HCT116 (cell line): ENCODE data around the gene TMEM117. TPM values are rescaled to one million over a fixed set of nuclear protein-coding genes. Genes with fewer than 3 reads are reported as not detected.

Source experiments
- ATAC-seq: fragments of 200-7000 bp; cut with Tn5 transposase; 2 replicates; pipeline ENCODE4 v1.9.1; 2020; ENCODE audit warnings: mild to moderate bottlenecking, moderate library complexity
- BruUV-seq: library from RNA; stranded (reverse); fragments of 400-500 nt; replicated peaks from 2 replicates; lab custom pipeline; 2021; lab: Mats Ljungman, UMichigan
- CTCF ChIA-PET: fragments of 300-600 bp; sonication (Branson Sonifier 250); formaldehyde crosslinking; loops from one replicate; lab custom pipeline; 2021; ENCODE audit warnings: antibody characterized with exemption; lab: Charles Lee
- POLR2A ChIA-PET: fragments of 300-600, 350-600 bp; sonication (Branson Sonifier 250); formaldehyde crosslinking; loops from one replicate; lab custom pipeline; 2021; ENCODE audit warnings: antibody characterized with exemption; lab: Charles Lee
- RAD21 ChIA-PET, 2 experiments: fragments of 300-600 bp; sonication (Branson Sonifier 250); formaldehyde crosslinking; loops; one replicate each; lab custom pipeline; 2023; ENCODE audit warnings: low total read pairs in 2 of 2; ENCODE audit not compliant: uncharacterized antibody in 2 of 2, unreplicated experiment in 2 of 2, low non-redundant PET in 1 of 2; lab: Charles Lee
- DNase-seq: peaks from one replicate; pipeline ENCODE4 v3.0.0-alpha.2; 2010; ENCODE audit warnings: low read depth, low spot score
- H2AFZ ChIP-seq: fragments of 200-600 bp; shearing (Covaris generic), sonication (generic); 2 replicates; pipeline ENCODE4 v1.6.1; 2017; ENCODE audit warnings: low read depth, mixed run types, mixed read lengths, antibody characterized with exemption, low read length; ENCODE audit not compliant: poor library complexity, severe bottlenecking
- H3K27ac ChIP-seq: 2 replicates; pipeline ENCODE4 v1.5.1; 2012; ENCODE audit warnings: low read depth, low read length
- H3K27me3 ChIP-seq: fragments of 200-600 bp; sonication (generic); 2 replicates; pipeline ENCODE4 v1.6.1; 2016; ENCODE audit warnings: mixed run types, low read length, mixed read lengths; ENCODE audit not compliant: insufficient read depth
- H3K36me3 ChIP-seq, 2 experiments: fragments of 200-500 bp in 1 of 2; fragments of 200-600 bp in 1 of 2; sonication (Bioruptor generic) in 1 of 2; sonication (generic) in 1 of 2; 2 replicates each; pipeline versions ENCODE4 v1.5.1 to v1.6.1; 2014 to 2016; ENCODE audit warnings: low read length in 2 of 2, inconsistent platforms in 1 of 2, mixed read lengths in 1 of 2, mixed run types in 1 of 2; ENCODE audit not compliant: insufficient read depth in 2 of 2, control insufficient read depth in 1 of 2
- H3K4me1 ChIP-seq, 2 experiments: fragments of 200-600 bp in 1 of 2; sonication (generic) in 1 of 2; 2 replicates each; pipeline versions ENCODE4 v1.5.1 to v1.6.1; 2012 to 2017; ENCODE audit warnings: low read length in 2 of 2, inconsistent platforms in 1 of 2, mild to moderate bottlenecking in 1 of 2, mixed read lengths in 1 of 2, mixed run types in 1 of 2, moderate library complexity in 1 of 2; ENCODE audit not compliant: insufficient read depth in 2 of 2, control insufficient read depth in 1 of 2
- H3K4me2 ChIP-seq: fragments of 200-600 bp; sonication (generic); 2 replicates; pipeline ENCODE4 v1.6.1; 2017; ENCODE audit warnings: mixed run types, low read length, mixed read lengths
- H3K4me3 ChIP-seq, 2 experiments: fragments of 200-600 bp in 1 of 2; sonication (generic) in 1 of 2; replicated peaks in 1 of 2; 2 replicates each; pipeline ENCODE4 v1.5.1; 2011 to 2016; ENCODE audit warnings: low read length in 2 of 2, control low read depth in 1 of 2, low read depth in 1 of 2, mild to moderate bottlenecking in 1 of 2, mixed read lengths in 1 of 2, mixed run types in 1 of 2
- H3K79me2 ChIP-seq: fragments of 200-600 bp; sonication (generic); 2 replicates; pipeline ENCODE4 v1.6.1; 2017; ENCODE audit warnings: mild to moderate bottlenecking, mixed run types, low read length, moderate library complexity, mixed read lengths; ENCODE audit not compliant: insufficient read depth
- H3K9ac ChIP-seq: fragments of 200-600 bp; sonication (generic); 2 replicates; pipeline ENCODE4 v1.6.1; 2016; ENCODE audit warnings: low read length, mixed read lengths
- H3K9me2 ChIP-seq: fragments of 200-600 bp; sonication (generic), shearing (Covaris generic); 2 replicates; pipeline ENCODE4 v1.6.1; 2017; ENCODE audit warnings: mixed run types, mild to moderate bottlenecking, moderate library complexity; ENCODE audit not compliant: insufficient read depth
- H3K9me3 ChIP-seq, 2 experiments: fragments of 200-500 bp in 1 of 2; fragments of 200-600 bp in 1 of 2; sonication (Bioruptor generic) in 1 of 2; sonication (generic) in 1 of 2; 2 replicates each; pipeline ENCODE4 v1.6.1; 2014 to 2017; ENCODE audit warnings: low read length in 2 of 2, mixed read lengths in 2 of 2, inconsistent platforms in 1 of 2, low read depth in 1 of 2, mild to moderate bottlenecking in 1 of 2, mixed run types in 1 of 2, moderate library complexity in 1 of 2; ENCODE audit not compliant: control insufficient read depth in 1 of 2, insufficient read depth in 1 of 2
- H4K20me1 ChIP-seq: fragments of 200-600 bp; sonication (generic), shearing (Covaris generic); 2 replicates; pipeline ENCODE4 v1.6.1; 2017; ENCODE audit warnings: mixed run types, mild to moderate bottlenecking, moderate library complexity; ENCODE audit not compliant: insufficient read depth
- CBX3 ChIP-seq: IDR thresholded peaks from 2 replicates; pipeline ENCODE4 v1.6.1; 2012; ENCODE audit warnings: low read depth
- EGR1 ChIP-seq: IDR thresholded peaks from 2 replicates; pipeline ENCODE4 v1.6.1; 2012; ENCODE audit warnings: low read depth
- ELF1 ChIP-seq: IDR thresholded peaks from 2 replicates; pipeline ENCODE4 v1.6.1; 2012; ENCODE audit warnings: low read depth, borderline replicate concordance
- EZH2 ChIP-seq: fragments of 200-600 bp; sonication (generic); IDR thresholded peaks from 2 replicates; pipeline ENCODE4 v1.6.1; 2017; ENCODE audit warnings: antibody characterized with exemption, mixed run types
- EZH2phosphoT487 ChIP-seq: fragments of 200-600 bp; IDR thresholded peaks from 2 replicates; pipeline ENCODE4 v1.6.1; 2018; ENCODE audit warnings: antibody characterized with exemption, borderline replicate concordance
- FOSL1 ChIP-seq: IDR thresholded peaks from 2 replicates; pipeline ENCODE4 v1.6.1; 2012; ENCODE audit warnings: low read depth
- JUND ChIP-seq: IDR thresholded peaks from 2 replicates; pipeline ENCODE4 v1.6.1; 2012
- POLR2A ChIP-seq: IDR thresholded peaks from 2 replicates; pipeline ENCODE4 v1.7.0; 2011; ENCODE audit warnings: borderline replicate concordance; ENCODE audit not compliant: insufficient read depth, insufficient read length; ENCODE audit errors: extremely low read depth
- RAD21 ChIP-seq: IDR thresholded peaks from 2 replicates; pipeline ENCODE4 v1.6.1; 2012; ENCODE audit warnings: low read depth, mild to moderate bottlenecking
- SIN3A ChIP-seq: IDR thresholded peaks from 2 replicates; pipeline ENCODE4 v1.6.1; 2012; ENCODE audit warnings: low read depth
- SRF ChIP-seq: IDR thresholded peaks from 2 replicates; pipeline ENCODE4 v1.6.1; 2012; ENCODE audit warnings: low read depth
- TCF7L2 ChIP-seq: IDR thresholded peaks from 2 replicates; pipeline ENCODE4 v1.7.0; 2011; ENCODE audit warnings: borderline replicate concordance, inconsistent platforms; ENCODE audit not compliant: insufficient read depth, insufficient read length; ENCODE audit errors: extremely low read depth
- YY1 ChIP-seq: IDR thresholded peaks from 2 replicates; pipeline ENCODE4 v1.6.1; 2011; ENCODE audit warnings: low read length, low read depth, moderate library complexity, mild to moderate bottlenecking; ENCODE audit not compliant: insufficient replicate concordance; ENCODE audit errors: extremely low read depth
- ZFX ChIP-seq: fragments of 450-650 bp; IDR thresholded peaks from 2 replicates; pipeline ENCODE4 v1.6.1; 2017
- ZNF274 ChIP-seq: fragments of 200-500 bp; sonication (Bioruptor generic); IDR thresholded peaks from 2 replicates; pipeline ENCODE4 v1.6.1; 2014; ENCODE audit warnings: mild to moderate bottlenecking, low read depth, low read length, inconsistent platforms
- intact Hi-C: fragments of 100-400 bp; cut with micrococcal nuclease; formaldehyde crosslinking; loops from 2 replicates; pipeline ENCODE4 v1.10.0; 2022
- total RNA-seq: library from RNA; stranded (reverse); gene quantifications from one replicate; pipeline ENCODE4 v1.2.1, GENCODE V29; 2021; ENCODE audit not compliant: unreplicated experiment
- TF ChIP-seq, protein P1 (sequence below): IDR thresholded peaks from 2 replicates; pipeline ENCODE4 v1.6.1; 2011; ENCODE audit warnings: mild to moderate bottlenecking, low read length, moderate library complexity; ENCODE audit not compliant: insufficient replicate concordance; ENCODE audit errors: extremely low read depth
- TF ChIP-seq, protein P2 (sequence below), 3 experiments: fragments of 200-600 bp in 1 of 3; sonication (generic) in 1 of 3; IDR thresholded peaks in 2 of 3; conservative IDR thresholded peaks in 1 of 3; 2 replicates each; pipeline ENCODE4 v1.5.1; 2012 to 2017; ENCODE audit warnings: low read depth in 2 of 3, low read length in 2 of 3, antibody characterized with exemption in 1 of 3, borderline replicate concordance in 1 of 3, control low read depth in 1 of 3, mild to moderate bottlenecking in 1 of 3, mixed read lengths in 1 of 3, mixed run types in 1 of 3, moderate library complexity in 1 of 3; ENCODE audit not compliant: insufficient read depth in 1 of 3
- TF ChIP-seq, protein P3 (sequence below): IDR thresholded peaks from 2 replicates; pipeline ENCODE4 v1.6.1; 2012
- TF ChIP-seq, protein P4 (sequence below): IDR thresholded peaks from 2 replicates; pipeline ENCODE4 v1.6.1; 2012; ENCODE audit warnings: low read depth

Gene TMEM117
- total RNA-seq, 1 experiment from 2014 or later, result 3.6 TPM

DNA sequence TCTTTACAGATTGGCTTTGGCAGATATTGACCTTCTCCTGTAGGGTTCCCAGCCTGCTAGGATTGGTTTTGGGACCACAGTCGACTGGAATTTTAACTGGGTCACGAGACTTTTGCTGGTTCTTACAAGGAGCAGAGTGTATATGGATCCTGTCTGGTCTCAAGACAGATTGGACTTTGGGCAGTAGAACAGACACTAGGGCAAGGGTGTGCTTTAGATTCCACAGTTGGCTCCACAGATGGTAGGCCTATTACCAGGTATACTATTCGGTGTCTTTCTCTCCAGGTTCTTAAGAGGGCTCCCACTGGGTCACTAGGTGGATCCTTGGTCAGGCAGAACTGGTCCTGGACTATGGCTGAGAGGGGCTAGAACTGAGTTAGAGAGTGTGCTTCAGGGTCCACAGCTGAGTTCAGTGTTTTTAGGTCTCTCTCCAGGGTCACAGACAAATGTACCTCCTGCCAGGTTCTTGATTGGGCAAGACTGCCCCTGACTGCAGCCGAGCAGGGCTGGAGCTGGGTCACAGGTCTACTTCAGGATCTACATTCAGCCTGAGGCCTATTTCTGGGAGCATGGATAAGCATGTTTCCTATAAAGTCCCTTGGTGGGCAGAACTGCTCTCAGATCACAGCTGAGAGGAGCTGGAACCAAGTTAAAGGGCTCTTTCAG lies 460.2 kb downstream of the TMEM117 start:
- Histone ChIP-seq H3K9me2 (no peaks in the 10 kb centered on the region), H3K36me3 (no peaks in the 10 kb centered on the region), H3K27ac (no peak overlapping the region), H3K9me3 (no peaks in the 10 kb centered on the region), H3K4me3 (no peak overlapping the region), H2AFZ (no peak overlapping the region), H3K27me3 (no peaks in the 10 kb centered on the region), H3K4me1 (no peaks in the 10 kb centered on the region), H3K79me2 (no peaks in the 10 kb centered on the region), H4K20me1 (no peaks in the 10 kb centered on the region), H3K9ac (no peak overlapping the region), H3K4me2 (no peak overlapping the region)
- TF ChIP-seq CBX3 (no peak), ZFX (no peak), SIN3A (no peak), RAD21 (no peak), EGR1 (no peak), YY1 (no peak), EZH2 (no peak), TCF7L2 (no peak), FOSL1 (no peak), EZH2phosphoT487 (no peak), JUND (no peak), ELF1 (no peak), POLR2A (no peak), SRF (no peak), ZNF274 (no peak)
- TF ChIP-seq, protein P1, sequence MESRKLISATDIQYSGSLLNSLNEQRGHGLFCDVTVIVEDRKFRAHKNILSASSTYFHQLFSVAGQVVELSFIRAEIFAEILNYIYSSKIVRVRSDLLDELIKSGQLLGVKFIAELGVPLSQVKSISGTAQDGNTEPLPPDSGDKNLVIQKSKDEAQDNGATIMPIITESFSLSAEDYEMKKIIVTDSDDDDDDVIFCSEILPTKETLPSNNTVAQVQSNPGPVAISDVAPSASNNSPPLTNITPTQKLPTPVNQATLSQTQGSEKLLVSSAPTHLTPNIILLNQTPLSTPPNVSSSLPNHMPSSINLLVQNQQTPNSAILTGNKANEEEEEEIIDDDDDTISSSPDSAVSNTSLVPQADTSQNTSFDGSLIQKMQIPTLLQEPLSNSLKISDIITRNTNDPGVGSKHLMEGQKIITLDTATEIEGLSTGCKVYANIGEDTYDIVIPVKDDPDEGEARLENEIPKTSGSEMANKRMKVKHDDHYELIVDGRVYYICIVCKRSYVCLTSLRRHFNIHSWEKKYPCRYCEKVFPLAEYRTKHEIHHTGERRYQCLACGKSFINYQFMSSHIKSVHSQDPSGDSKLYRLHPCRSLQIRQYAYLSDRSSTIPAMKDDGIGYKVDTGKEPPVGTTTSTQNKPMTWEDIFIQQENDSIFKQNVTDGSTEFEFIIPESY, result no peak
- TF ChIP-seq, protein P2, sequence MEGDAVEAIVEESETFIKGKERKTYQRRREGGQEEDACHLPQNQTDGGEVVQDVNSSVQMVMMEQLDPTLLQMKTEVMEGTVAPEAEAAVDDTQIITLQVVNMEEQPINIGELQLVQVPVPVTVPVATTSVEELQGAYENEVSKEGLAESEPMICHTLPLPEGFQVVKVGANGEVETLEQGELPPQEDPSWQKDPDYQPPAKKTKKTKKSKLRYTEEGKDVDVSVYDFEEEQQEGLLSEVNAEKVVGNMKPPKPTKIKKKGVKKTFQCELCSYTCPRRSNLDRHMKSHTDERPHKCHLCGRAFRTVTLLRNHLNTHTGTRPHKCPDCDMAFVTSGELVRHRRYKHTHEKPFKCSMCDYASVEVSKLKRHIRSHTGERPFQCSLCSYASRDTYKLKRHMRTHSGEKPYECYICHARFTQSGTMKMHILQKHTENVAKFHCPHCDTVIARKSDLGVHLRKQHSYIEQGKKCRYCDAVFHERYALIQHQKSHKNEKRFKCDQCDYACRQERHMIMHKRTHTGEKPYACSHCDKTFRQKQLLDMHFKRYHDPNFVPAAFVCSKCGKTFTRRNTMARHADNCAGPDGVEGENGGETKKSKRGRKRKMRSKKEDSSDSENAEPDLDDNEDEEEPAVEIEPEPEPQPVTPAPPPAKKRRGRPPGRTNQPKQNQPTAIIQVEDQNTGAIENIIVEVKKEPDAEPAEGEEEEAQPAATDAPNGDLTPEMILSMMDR (IDR thresholded peaks at IDR 0.05 in 2 of 3, conservative IDR thresholded peaks at IDR 0.05 in 1 of 3; ENCODE audit: borderline replicate concordance in 1 of 3, insufficient read depth in 1 of 3, low read depth in 2 of 3, low read length in 2 of 3), result no peak
- TF ChIP-seq, protein P3, sequence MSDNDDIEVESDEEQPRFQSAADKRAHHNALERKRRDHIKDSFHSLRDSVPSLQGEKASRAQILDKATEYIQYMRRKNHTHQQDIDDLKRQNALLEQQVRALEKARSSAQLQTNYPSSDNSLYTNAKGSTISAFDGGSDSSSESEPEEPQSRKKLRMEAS, result no peak
- TF ChIP-seq, protein P4, sequence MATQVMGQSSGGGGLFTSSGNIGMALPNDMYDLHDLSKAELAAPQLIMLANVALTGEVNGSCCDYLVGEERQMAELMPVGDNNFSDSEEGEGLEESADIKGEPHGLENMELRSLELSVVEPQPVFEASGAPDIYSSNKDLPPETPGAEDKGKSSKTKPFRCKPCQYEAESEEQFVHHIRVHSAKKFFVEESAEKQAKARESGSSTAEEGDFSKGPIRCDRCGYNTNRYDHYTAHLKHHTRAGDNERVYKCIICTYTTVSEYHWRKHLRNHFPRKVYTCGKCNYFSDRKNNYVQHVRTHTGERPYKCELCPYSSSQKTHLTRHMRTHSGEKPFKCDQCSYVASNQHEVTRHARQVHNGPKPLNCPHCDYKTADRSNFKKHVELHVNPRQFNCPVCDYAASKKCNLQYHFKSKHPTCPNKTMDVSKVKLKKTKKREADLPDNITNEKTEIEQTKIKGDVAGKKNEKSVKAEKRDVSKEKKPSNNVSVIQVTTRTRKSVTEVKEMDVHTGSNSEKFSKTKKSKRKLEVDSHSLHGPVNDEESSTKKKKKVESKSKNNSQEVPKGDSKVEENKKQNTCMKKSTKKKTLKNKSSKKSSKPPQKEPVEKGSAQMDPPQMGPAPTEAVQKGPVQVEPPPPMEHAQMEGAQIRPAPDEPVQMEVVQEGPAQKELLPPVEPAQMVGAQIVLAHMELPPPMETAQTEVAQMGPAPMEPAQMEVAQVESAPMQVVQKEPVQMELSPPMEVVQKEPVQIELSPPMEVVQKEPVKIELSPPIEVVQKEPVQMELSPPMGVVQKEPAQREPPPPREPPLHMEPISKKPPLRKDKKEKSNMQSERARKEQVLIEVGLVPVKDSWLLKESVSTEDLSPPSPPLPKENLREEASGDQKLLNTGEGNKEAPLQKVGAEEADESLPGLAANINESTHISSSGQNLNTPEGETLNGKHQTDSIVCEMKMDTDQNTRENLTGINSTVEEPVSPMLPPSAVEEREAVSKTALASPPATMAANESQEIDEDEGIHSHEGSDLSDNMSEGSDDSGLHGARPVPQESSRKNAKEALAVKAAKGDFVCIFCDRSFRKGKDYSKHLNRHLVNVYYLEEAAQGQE, result no peak
- POLR2A ChIA-PET, result no interaction called here
- CTCF ChIA-PET, result no interaction called here
- ATAC-seq, result no peak
- BruUV-seq, result no TSS peak
- intact Hi-C loops, result no loop called here
- RAD21 ChIA-PET, result no interaction called here
- no peak for DNase-seq
